GM12864 (cell line): ENCODE measurements around the gene KLK10.

Source experiments
- DNase-seq: peaks from one replicate; pipeline ENCODE4 v3.0.0-alpha.2; 2011; ENCODE audit warnings: low read depth
- H3K4me3 ChIP-seq: 2 replicates; pipeline ENCODE4 v1.5.1; 2011; ENCODE audit warnings: mild to moderate bottlenecking, low read depth, low read length, control low read depth
- CTCF ChIP-seq: IDR thresholded peaks from 2 replicates; pipeline ENCODE4 v1.5.1; 2011; ENCODE audit warnings: low read depth, mild to moderate bottlenecking, moderate library complexity, low read length, control low read depth, inconsistent platforms; ENCODE audit errors: missing control alignments

Gene KLK10

GRCh38 chr19:51010066-51010795 is 9.3 kb downstream of the KLK10 start:
- DNase-seq: no peak
- no peak overlapping the region for H3K4me3 ChIP-seq
- no peak for TF ChIP-seq CTCF

DNA sequence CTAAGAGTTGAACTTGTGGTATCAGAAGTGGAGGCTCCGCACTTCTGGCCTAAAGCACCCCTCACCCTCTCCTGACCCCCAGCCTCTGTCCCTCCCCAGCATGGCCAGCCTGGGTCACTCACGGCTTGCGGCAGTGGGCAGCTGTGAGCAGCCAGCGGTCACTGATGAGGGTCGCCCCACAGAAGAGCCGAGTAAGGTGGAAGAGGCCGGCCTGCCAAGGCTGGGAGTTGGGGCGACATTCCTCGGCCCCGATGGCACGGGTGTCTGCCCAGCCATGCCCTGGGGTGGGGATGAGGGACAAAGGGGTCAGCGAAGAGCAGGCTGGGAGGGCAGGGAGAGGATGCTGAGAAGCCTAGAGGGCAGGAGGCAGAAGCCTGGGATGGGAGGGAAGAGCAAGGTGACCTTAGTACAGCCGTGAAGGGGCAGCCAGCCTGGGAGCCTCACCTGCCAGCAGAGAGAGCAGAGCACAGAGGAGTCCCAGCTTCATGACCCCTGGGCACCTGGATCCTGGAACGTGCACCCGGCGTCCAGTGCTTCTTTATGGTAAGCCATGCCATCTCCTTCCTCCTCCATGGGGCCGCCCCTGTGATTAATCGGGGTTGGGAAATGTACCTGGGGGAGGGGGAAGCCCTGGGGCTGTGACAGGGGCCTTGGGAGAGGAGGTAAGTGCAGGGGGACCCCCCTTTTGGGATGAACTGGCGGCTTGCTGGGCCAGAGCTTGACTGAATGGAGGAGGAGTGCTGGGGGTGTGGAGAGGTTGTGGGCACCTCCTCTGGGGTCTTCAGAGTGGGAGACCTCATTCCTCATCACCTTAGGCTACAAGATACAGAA is 10.2 kb downstream of the KLK10 start:
- no peak for TF ChIP-seq CTCF
- H3K4me3 ChIP-seq: no peak overlapping the region
- no peak for DNase-seq

- no peak for DNase-seq
- TF ChIP-seq CTCF: no peak
- H3K4me3 ChIP-seq: no peak overlapping the region
Measured at GRCh38 chr19:51007488-51007887, 12.0 kb downstream of the KLK10 start.

DNA sequence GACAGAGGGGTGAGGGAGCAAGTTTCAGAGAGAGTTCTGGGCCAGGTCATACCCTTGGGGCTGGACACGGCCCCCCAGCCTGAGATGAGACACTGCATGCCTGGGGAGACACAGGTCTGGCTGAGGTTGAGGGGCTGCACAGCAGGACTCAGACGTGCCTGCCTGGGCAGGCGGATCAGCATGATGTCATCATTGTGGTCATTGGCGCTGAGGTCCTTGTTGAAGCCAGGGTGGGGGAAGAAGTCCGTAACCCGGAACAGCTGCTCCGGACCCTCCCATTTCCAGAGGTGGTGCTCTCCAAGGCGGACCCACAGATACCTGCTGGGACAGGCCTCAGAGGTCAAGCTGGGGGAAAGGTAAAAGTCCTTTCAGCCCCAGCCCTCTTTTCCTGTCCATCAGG is 13.1 kb downstream of the KLK10 start:
- DNase-seq: no peak
- no peak overlapping the region for H3K4me3 ChIP-seq
- no peak for TF ChIP-seq CTCF

GRCh38 chr19:51005248-51005647 is 14.3 kb downstream of the KLK10 start:
- TF ChIP-seq CTCF: no peak

GRCh38 chr19:51003316-51003715 is 16.2 kb downstream of the KLK10 start:
- no peak for TF ChIP-seq CTCF
- no peak for DNase-seq
- no peak overlapping the region for H3K4me3 ChIP-seq

More at GRCh38 chr19:51005248-51005647, 14.3 kb downstream of the KLK10 start:
- H3K4me3 ChIP-seq: no peak overlapping the region
- DNase-seq: no peak
